Measurements from ENCODE around the gene AHNAK2. TPM values are rescaled to one million over a fixed set of nuclear protein-coding genes. Genes with fewer than 3 reads are reported as not detected.
"Not testable (repeated sequence)": the region's sequence is repeated elsewhere in the genome, so short reads cannot be mapped to it uniquely, and the experiment has no call there.

AHNAK2 gene
- total and polyA plus RNA-seq, 2 donors (not counting 1 experiment from before 2014, with no cell fraction given): 6.6 to 106 TPM

DNA sequence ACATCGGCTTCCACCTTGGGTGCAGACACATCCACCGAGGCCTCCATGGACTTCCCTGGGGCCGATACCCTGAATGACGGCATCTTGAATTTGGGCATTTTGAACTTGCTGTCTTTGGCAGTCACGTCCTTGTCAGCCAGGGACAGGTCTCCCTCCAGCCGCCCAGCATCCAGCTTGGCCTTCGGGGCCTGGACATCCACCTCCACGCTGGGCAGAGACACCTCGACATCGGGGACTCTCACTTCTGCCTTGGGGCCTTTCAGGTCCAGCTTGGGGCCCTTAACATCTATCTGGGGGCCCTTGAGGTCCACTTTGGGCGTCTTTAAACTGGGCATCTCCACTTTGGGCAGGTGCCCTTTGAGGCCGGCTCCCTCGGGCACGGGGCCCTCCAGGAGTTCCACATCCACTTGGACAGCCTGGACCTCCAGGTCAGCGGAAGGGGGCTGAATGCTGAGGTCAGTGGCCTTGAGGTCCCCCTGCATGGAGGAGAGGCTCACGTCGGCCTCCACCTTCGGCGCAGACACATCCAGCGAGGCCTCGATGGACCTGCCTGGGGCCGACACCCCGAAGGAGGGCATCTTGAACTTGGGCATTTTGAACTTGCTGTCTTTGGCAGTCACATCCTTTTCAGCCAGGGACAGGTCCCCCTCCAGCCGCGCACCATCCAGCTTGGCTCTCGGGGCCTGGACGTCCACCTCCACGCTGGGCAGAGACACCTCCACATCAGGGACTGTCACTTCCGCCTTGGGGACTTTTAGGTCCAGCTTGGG lies 33.6 kb downstream of the AHNAK2 start:
- H3K27me3 ChIP-seq (ENCODE audit: control insufficient read depth, insufficient read depth, low read length); H3K4me1 ChIP-seq (ENCODE audit: control insufficient read depth, extremely low read depth, insufficient read depth, low read length): not testable (repeated sequence)

DNA sequence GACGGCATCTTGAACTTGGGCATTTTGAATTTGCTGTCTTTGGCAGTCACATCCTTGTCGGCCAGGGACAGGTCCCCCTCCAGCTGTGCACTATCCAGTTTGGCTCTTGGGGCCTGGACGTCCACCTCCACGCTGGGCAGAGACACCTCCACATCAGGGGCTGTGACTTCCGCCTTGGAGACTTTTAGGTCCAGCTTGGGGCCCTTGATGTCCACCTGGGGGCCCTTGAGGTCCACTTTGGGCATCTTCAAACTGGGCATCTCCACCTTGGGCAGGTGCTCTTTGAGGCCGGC lies 34.2 kb downstream of the AHNAK2 start:
- not testable (repeated sequence) for H3K27ac ChIP-seq (ENCODE audit: insufficient read depth, low read length); H3K27me3 ChIP-seq (ENCODE audit: control insufficient read depth, insufficient read depth, low read length); H3K4me2 ChIP-seq (ENCODE audit: extremely low read depth, insufficient read depth, low read length); H3K79me2 ChIP-seq (ENCODE audit: control insufficient read depth, insufficient read depth, low read length); H3K36me3 ChIP-seq (ENCODE audit: control insufficient read depth, insufficient read depth, low read length); H3K9ac ChIP-seq (ENCODE audit: insufficient read depth, low read length); H4K20me1 ChIP-seq (ENCODE audit: control insufficient read depth, extremely low read depth, insufficient read depth, low read length); H2AFZ ChIP-seq (ENCODE audit: low read length); DNase-seq (ENCODE audit: low read depth in 2 of 2); H3K9me3 ChIP-seq (ENCODE audit: control insufficient read depth, insufficient read depth, low read depth, low read length); H3K4me3 ChIP-seq (replicated peaks in 1 of 4; ENCODE audit: control extremely low read depth in 1 of 4, insufficient read depth in 1 of 4, low read depth in 3 of 4, low read length in 4 of 4); H3K4me1 ChIP-seq (ENCODE audit: control insufficient read depth, extremely low read depth, insufficient read depth, low read length)

More for the DNA sequence above, 33.6 kb downstream of the AHNAK2 start:
- not testable (repeated sequence) for H3K9ac ChIP-seq (ENCODE audit: insufficient read depth, low read length); H3K79me2 ChIP-seq (ENCODE audit: control insufficient read depth, insufficient read depth, low read length); H3K27ac ChIP-seq (ENCODE audit: insufficient read depth, low read length); H3K4me2 ChIP-seq (ENCODE audit: extremely low read depth, insufficient read depth, low read length); H3K9me3 ChIP-seq (ENCODE audit: control insufficient read depth, insufficient read depth, low read depth, low read length); H2AFZ ChIP-seq (ENCODE audit: low read length); DNase-seq (ENCODE audit: low read depth in 2 of 2); H3K4me3 ChIP-seq (replicated peaks in 1 of 4; ENCODE audit: control extremely low read depth in 1 of 4, insufficient read depth in 1 of 4, low read depth in 3 of 4, low read length in 4 of 4); H4K20me1 ChIP-seq (ENCODE audit: control insufficient read depth, extremely low read depth, insufficient read depth, low read length); H3K36me3 ChIP-seq (ENCODE audit: control insufficient read depth, insufficient read depth, low read length)

DNA sequence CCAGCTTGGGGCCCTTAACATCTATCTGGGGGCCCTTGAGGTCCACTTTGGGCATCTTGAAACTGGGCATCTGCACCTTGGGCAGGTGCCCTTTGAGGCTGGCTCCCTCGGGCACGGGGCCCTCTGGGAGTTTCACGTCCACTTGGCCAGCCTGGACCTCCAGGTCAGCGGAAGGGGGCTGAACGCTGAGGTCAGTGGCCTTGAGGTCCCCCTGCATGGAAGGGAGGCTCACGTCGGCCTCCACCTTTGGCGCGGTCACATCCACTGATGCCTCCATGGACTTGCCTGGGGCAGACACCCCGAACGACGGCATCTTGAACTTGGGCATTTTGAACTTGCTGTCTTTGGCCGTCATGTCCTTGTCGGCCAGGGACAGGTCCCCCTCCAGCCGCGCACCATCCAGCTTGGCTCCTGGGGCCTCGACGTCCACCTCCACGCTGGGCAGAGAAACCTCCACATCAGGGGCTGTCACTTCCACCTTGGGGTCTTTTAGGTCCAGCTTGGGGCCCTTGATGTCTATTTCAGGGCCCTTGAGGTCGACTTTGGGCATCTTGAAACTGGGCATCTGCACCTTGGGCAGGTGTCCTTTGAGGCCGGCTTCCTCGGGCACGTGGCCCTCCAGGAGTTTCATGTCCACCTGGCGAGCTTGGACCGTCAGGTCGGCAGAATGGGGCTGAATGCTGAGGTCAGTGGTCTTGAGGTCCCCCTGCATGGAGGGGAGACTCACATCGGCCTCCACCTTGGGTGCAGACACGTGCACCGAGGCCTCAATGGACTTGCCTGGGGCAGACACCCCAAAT lies 34.8 kb downstream of the AHNAK2 start:
- not testable (repeated sequence) for DNase-seq (ENCODE audit: low read depth in 2 of 2); H3K4me2 ChIP-seq (ENCODE audit: extremely low read depth, insufficient read depth, low read length); H3K4me1 ChIP-seq (ENCODE audit: control insufficient read depth, extremely low read depth, insufficient read depth, low read length); H3K79me2 ChIP-seq (ENCODE audit: control insufficient read depth, insufficient read depth, low read length); H3K36me3 ChIP-seq (ENCODE audit: control insufficient read depth, insufficient read depth, low read length); H3K27ac ChIP-seq (ENCODE audit: insufficient read depth, low read length); H4K20me1 ChIP-seq (ENCODE audit: control insufficient read depth, extremely low read depth, insufficient read depth, low read length); H3K9ac ChIP-seq (ENCODE audit: insufficient read depth, low read length); H3K9me3 ChIP-seq (ENCODE audit: control insufficient read depth, insufficient read depth, low read depth, low read length); H2AFZ ChIP-seq (ENCODE audit: low read length); H3K4me3 ChIP-seq (replicated peaks in 1 of 4; ENCODE audit: control extremely low read depth in 1 of 4, insufficient read depth in 1 of 4, low read depth in 3 of 4, low read length in 4 of 4)
- peaks cover 11% of the 10 kb centered on the region for H3K27me3 ChIP-seq (ENCODE audit: control insufficient read depth, insufficient read depth, low read length)

DNA sequence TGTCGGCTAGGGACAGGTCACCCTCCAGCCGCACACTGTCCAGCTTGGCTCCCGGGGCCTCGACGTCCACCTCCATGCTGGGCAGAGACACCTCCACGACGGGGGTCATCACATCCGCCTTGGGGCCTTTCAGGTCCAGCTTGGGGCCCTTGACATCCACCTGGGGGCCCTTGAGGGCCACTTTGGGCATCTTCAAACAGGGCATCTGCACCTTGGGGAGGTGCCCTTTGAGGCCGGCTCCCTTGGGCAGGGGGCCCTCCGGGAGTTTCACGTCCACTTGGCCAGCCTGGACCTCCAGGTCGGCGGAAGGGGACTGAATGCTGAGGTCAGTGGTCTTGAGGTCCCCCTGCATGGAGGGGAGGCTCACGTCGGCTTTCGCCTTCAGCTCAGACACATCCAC lies 35.6 kb downstream of the AHNAK2 start:
- H3K9ac ChIP-seq (ENCODE audit: insufficient read depth, low read length): no peak overlapping the region

More for the DNA sequence above, 35.6 kb downstream of the AHNAK2 start:
- H3K4me3 ChIP-seq (replicated peaks in 1 of 4; ENCODE audit: control extremely low read depth in 1 of 4, insufficient read depth in 1 of 4, low read depth in 3 of 4, low read length in 4 of 4): no peak overlapping the region
- no peaks in the 10 kb centered on the region for H3K79me2 ChIP-seq (ENCODE audit: control insufficient read depth, insufficient read depth, low read length)
- no peaks in the 10 kb centered on the region for H3K9me3 ChIP-seq (ENCODE audit: control insufficient read depth, insufficient read depth, low read depth, low read length)
- H3K4me1 ChIP-seq (ENCODE audit: control insufficient read depth, extremely low read depth, insufficient read depth, low read length): no peaks in the 10 kb centered on the region
- H3K27ac ChIP-seq (ENCODE audit: insufficient read depth, low read length): no peak overlapping the region
- no peaks in the 10 kb centered on the region for H3K36me3 ChIP-seq (ENCODE audit: control insufficient read depth, insufficient read depth, low read length)
- no peak overlapping the region for H2AFZ ChIP-seq (ENCODE audit: low read length)
- no peaks in the 10 kb centered on the region for H4K20me1 ChIP-seq (ENCODE audit: control insufficient read depth, extremely low read depth, insufficient read depth, low read length)
- TF ChIP-seq, protein P1, sequence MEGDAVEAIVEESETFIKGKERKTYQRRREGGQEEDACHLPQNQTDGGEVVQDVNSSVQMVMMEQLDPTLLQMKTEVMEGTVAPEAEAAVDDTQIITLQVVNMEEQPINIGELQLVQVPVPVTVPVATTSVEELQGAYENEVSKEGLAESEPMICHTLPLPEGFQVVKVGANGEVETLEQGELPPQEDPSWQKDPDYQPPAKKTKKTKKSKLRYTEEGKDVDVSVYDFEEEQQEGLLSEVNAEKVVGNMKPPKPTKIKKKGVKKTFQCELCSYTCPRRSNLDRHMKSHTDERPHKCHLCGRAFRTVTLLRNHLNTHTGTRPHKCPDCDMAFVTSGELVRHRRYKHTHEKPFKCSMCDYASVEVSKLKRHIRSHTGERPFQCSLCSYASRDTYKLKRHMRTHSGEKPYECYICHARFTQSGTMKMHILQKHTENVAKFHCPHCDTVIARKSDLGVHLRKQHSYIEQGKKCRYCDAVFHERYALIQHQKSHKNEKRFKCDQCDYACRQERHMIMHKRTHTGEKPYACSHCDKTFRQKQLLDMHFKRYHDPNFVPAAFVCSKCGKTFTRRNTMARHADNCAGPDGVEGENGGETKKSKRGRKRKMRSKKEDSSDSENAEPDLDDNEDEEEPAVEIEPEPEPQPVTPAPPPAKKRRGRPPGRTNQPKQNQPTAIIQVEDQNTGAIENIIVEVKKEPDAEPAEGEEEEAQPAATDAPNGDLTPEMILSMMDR (conservative IDR thresholded peaks at IDR 0.05 in 1 of 2, IDR thresholded peaks at IDR 0.05 in 1 of 2; ENCODE audit: low read depth in 1 of 2, low read length in 2 of 2): no peak
- TF ChIP-seq EZH2 (IDR thresholded peaks at IDR 0.05; ENCODE audit: low read length, missing control alignments): no peak
- H3K27me3 ChIP-seq (ENCODE audit: control insufficient read depth, insufficient read depth, low read length): peaks cover 14% of the 10 kb centered on the region
- H3K4me2 ChIP-seq (ENCODE audit: extremely low read depth, insufficient read depth, low read length): no peak overlapping the region
- no peak for DNase-seq (ENCODE audit: low read depth in 2 of 2)

Data from fibroblast of lung (primary cell).